Measurements from ENCODE around the gene WBP2. TPM values are rescaled to one million over a fixed set of nuclear protein-coding genes. Genes with fewer than 3 reads are reported as not detected.

Gene WBP2
- 10 to 100 TPM; 41.8 to 64.5 (median 53.5) TPM for total RNA-seq

- intact Hi-C loops (cut with DNase I): no loop called here
Observed at GRCh38 chr17:75855310-75856061, at the start of gene WBP2. TSS of gene WBP2 (minus strand) at chr17:75855335. CDS start at chr17:75855297, 38 bp downstream.

GRCh38 chr17:75902406-75902805, 47.3 kb upstream of the WBP2 start:
- peaks cover 29 to 35% of the 10 kb centered on the region in 2 donors for H3K36me3 ChIP-seq
- WGBS, 2 donors: 93 to 94% methylated on average over 6 of the region's 6 CpGs
- intact Hi-C loops (cut with DNase I): no loop called here

More at GRCh38 chr17:75855310-75856061, at the start of gene WBP2:
- Histone ChIP-seq H3K27me3 (no peaks in the 10 kb centered on the region), H3K4me1 (peaks cover 17 to 19% of the 10 kb centered on the region in 2 donors), H3K9me3 (no peaks in the 10 kb centered on the region), H3K4me3 (replicated peaks in 1 of 3) (peak within 1 kb of the TSS; percentile 70 to 87 (median 71)), H3K36me3 (peaks cover 10 to 11% of the 10 kb centered on the region in 2 donors), H3K27ac (peak within 1 kb of the TSS; percentile 97 to 98 (median 97))
- TF ChIP-seq CTCF (IDR thresholded peaks at IDR 0.05) (peak in 4 of 6 experiments; percentile 28 to 46 (median 42)), POLR2A (IDR thresholded peaks at IDR 0.05) (peak; percentile 98 to 99)
- DNase-seq: peak; percentile 99 to 100
- 0 to 1% methylated on average over 24 to 33 of the region's 58 CpGs for WGBS, 2 donors

GRCh38 chr17:75901727-75902126, 46.6 kb upstream of the WBP2 start:
- no peak overlapping the region for H3K4me3 ChIP-seq (replicated peaks in 1 of 3)
- peaks cover 29 to 35% of the 10 kb centered on the region in 2 donors for H3K36me3 ChIP-seq
- H3K9me3 ChIP-seq: no peaks in the 10 kb centered on the region
- peaks cover 14 to 21% of the 10 kb centered on the region in 2 donors for H3K4me1 ChIP-seq
- 93% methylated on average over 15 to 18 of the region's 18 CpGs for WGBS, 2 donors
- TF ChIP-seq CTCF (IDR thresholded peaks at IDR 0.05): no peak
- TF ChIP-seq POLR2A (IDR thresholded peaks at IDR 0.05): no peak
- no peak for DNase-seq
- H3K27me3 ChIP-seq: no peaks in the 10 kb centered on the region
- intact Hi-C loops (cut with DNase I): no loop called here
- H3K27ac ChIP-seq: no peak overlapping the region

More at GRCh38 chr17:75902406-75902805, 47.3 kb upstream of the WBP2 start:
- no peaks in the 10 kb centered on the region for H3K9me3 ChIP-seq
- H3K27me3 ChIP-seq: no peaks in the 10 kb centered on the region
- no peak overlapping the region for H3K27ac ChIP-seq
- no peak for DNase-seq
- H3K4me3 ChIP-seq (replicated peaks in 1 of 3): no peak overlapping the region
- peaks cover 14 to 16% of the 10 kb centered on the region in 2 donors for H3K4me1 ChIP-seq
- no peak for TF ChIP-seq CTCF (IDR thresholded peaks at IDR 0.05)
- no peak for TF ChIP-seq POLR2A (IDR thresholded peaks at IDR 0.05)

- DNase-seq: no peak
- 84 to 97% methylated on average over 11 to 12 of the region's 13 CpGs for WGBS, 2 donors
- Histone ChIP-seq H3K36me3 (peaks cover 29 to 35% of the 10 kb centered on the region in 2 donors), H3K27me3 (no peaks in the 10 kb centered on the region), H3K4me1 (peaks cover 15 to 21% of the 10 kb centered on the region in 2 donors), H3K9me3 (no peaks in the 10 kb centered on the region), H3K27ac (no peak overlapping the region), H3K4me3 (replicated peaks in 1 of 3) (no peak overlapping the region)
- intact Hi-C loops (cut with DNase I): no loop called here
- TF ChIP-seq POLR2A (IDR thresholded peaks at IDR 0.05) (no peak), CTCF (IDR thresholded peaks at IDR 0.05) (no peak)
Observed at GRCh38 chr17:75900691-75901533, 45.8 kb upstream of the WBP2 start.

All from thyroid gland (tissue), 4 donors.